DOHH2 (cell line): ENCODE measurements around the gene KRTAP5-7.

Experiments used
- CTCF ChIP-seq: fragments of 200-600 bp; sonication (generic); IDR thresholded peaks from one replicate; pipeline ENCODE4 v1.5.1; 2014; ENCODE audit warnings: antibody characterized with exemption, mild to moderate bottlenecking, low read depth, low read length; ENCODE audit not compliant: poor library complexity, severe bottlenecking
- EZH2phosphoT487 ChIP-seq: fragments of 200-600 bp; sonication (generic); IDR thresholded peaks from 2 replicates; pipeline ENCODE4 v1.6.1; 2017; ENCODE audit warnings: borderline replicate concordance, mild to moderate bottlenecking, antibody characterized with exemption, low read length, moderate library complexity, mixed read lengths

- no peak for TF ChIP-seq CTCF
- no peak for TF ChIP-seq EZH2phosphoT487
Observed at GRCh38 chr11:71566081-71566620, 39.1 kb downstream of the KRTAP5-7 start.
